Motor neuron (in vitro differentiated cells): ENCODE data around the gene CAMTA1. TPM values are rescaled to one million over a fixed set of nuclear protein-coding genes. Genes with fewer than 3 reads are reported as not detected.

ENCODE experiments used
- ATAC-seq, 8 experiments: fragments of 200-7000 bp; cut with Tn5 transposase; replicated peaks in 6 of 8; 2 replicates each; pipeline ENCODE4 v1.8.0; 2021; ENCODE audit warnings: mild to moderate bottlenecking in 8 of 8, moderate library complexity in 8 of 8
- H3K27ac ChIP-seq, 2 donors: fragments of 250-450 bp; sonication (Bioruptor Pico); 2 replicates each; pipeline ENCODE4 v1.9.0; 2021; ENCODE audit warnings: antibody characterized with exemption in 2 of 2, mild to moderate bottlenecking in 2 of 2, moderate library complexity in 1 of 2
- H3K4me1 ChIP-seq, 2 donors: fragments of 250-450 bp; sonication (Bioruptor Pico); replicated peaks in 1 of 2; 2 replicates each; pipeline ENCODE4 v1.6.1; 2021; ENCODE audit warnings: antibody characterized with exemption in 2 of 2, mild to moderate bottlenecking in 2 of 2, moderate library complexity in 1 of 2
- H3K4me3 ChIP-seq, 5 donors: fragments of 250-450 bp; sonication (Bioruptor Pico); 2 replicates each; pipeline ENCODE4 v1.9.0; 2021; ENCODE audit warnings: antibody characterized with exemption in 5 of 5, mild to moderate bottlenecking in 5 of 5, moderate library complexity in 4 of 5
- WGBS, 10 experiments: fragments of 450-650 bp; shearing (Covaris generic); methylation state at CpG; one replicate each; pipeline ENCODE4 v1.0.0; 2022; 5-methylcytosine and 5-hydroxymethylcytosine counted together
- in situ Hi-C, 9 experiments: fragments of 400-800 bp; cut with MboI; loops; one replicate each; pipeline ENCODE4 v1.15.0; 2021; ENCODE audit warnings: low sequenced_read_pairs in 9 of 9, low pct_unique_long_range_greater_than_20kb in 2 of 9; ENCODE audit not compliant: unreplicated experiment in 9 of 9
- total RNA-seq, 8 experiments: library from RNA; unstranded; fragments of 300-600 nt; gene quantifications; 2 replicates each; pipeline versions ENCODE4 v1.2.3 to v1.2.4, GENCODE V29; 2022

The CAMTA1 gene
- total RNA-seq, 8 experiments from 2014 or later = 38.5 to 145 (median 77.6) TPM

DNA sequence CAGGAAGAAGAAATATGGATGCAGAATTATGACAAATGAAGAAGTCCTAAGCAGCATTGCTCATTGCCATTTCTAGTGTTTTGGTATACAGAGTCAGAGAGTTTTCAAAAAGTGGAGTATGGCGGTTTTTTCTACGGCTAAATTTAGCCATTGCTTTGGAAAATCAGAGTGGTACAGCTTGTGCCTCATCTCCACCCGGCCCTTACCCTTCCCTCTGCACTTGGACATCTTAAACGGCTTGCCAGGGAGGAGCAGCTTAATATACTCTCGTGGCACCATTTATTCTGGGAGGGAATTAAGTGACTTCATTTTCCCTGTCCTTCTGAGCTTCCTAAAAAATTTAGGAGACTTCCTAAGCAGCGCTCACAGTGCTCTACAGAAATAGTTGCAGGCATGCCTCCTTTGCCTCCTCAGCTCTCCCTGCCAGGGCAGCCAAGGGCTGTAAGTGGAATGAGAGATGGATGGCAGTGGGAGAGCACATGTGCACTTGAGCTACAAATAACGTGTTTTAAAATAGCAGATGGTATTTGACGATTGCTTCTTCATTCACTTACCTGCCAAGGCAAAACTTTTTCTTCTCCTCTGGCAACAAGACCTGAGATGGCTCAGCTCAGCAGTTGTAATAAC is 934.3 kb downstream of the CAMTA1 start:
- no peaks in the 10 kb centered on the region for H3K4me1 ChIP-seq
- no peak for ATAC-seq
- in situ Hi-C loops = no loop called here
- WGBS, 10 experiments = 11 to 93% (median 68%) methylated on average over 1 to 8 of the region's 8 CpGs
- no peak overlapping the region for H3K27ac ChIP-seq
- H3K4me3 ChIP-seq = no peak overlapping the region

DNA sequence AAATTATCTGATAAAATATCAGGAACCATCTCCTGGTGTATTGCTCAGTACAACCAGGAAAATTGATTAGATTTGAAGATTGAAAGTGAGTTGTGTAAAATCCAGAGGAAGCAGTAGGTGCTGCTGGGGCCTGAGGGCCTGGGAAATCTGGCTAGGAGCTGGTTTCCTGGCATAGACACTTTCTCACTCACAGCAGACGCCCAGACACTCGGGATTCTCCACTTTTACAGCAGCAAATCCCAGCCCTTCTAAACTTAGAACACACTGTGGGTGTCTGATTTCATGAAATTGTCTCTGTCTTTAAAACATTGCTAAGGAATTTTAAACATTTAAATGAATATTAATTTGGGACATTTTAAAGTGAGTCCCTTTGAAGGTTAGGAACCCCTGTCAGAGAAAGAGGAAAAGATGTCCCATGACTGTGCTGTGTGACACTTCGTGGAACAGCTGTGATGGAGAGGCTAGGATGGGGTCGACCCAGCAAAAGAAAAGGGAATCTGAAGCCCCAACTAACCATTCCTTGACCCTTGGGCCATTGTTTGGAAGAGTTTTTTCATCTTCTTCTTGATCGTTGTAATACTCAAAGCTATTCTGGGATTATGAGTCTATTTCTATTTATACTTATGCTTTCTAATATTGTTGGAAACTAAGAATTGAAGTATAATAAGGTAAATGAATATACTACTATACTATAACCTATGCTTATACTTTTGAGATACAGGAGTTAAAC is 936.9 kb downstream of the CAMTA1 start:
- 0 to 75% (median 43%) methylated on average over 1 to 5 of the region's 5 CpGs for WGBS, 10 experiments
- peak in 1 of 8 experiments; percentile 37 for ATAC-seq
- H3K27ac ChIP-seq = no peak overlapping the region

DNA sequence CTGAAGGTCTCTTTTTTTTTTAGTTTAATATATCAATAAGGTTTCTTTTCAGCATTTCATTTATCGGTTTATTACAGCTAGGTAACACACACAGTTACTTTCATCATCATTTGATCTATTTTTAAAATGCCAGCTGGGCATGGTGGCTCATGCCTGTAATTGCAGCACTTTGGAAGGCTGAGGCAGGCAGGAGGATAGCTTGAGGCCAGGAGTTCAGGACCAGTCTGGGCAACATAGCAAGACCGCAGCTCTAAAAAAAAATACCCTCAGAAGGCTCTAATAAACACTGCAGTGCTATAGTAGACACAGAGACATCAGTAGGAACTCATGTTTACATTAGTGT is 937.4 kb downstream of the CAMTA1 start:
- peaks cover under 1 to 2% of the 10 kb centered on the region in 2 donors for H3K4me1 ChIP-seq
- no peak overlapping the region for H3K4me3 ChIP-seq
- in situ Hi-C loops = no loop called here
- no peak overlapping the region for H3K27ac ChIP-seq
- 48 to 100% (median 80%) methylated on average over 1 to 2 of the region's 2 CpGs for WGBS, 10 experiments
- ATAC-seq = no peak

More for the DNA sequence above, 936.9 kb downstream of the CAMTA1 start:
- in situ Hi-C loops = no loop called here
- no peaks in the 10 kb centered on the region for H3K4me1 ChIP-seq
- H3K4me3 ChIP-seq = no peak overlapping the region

DNA sequence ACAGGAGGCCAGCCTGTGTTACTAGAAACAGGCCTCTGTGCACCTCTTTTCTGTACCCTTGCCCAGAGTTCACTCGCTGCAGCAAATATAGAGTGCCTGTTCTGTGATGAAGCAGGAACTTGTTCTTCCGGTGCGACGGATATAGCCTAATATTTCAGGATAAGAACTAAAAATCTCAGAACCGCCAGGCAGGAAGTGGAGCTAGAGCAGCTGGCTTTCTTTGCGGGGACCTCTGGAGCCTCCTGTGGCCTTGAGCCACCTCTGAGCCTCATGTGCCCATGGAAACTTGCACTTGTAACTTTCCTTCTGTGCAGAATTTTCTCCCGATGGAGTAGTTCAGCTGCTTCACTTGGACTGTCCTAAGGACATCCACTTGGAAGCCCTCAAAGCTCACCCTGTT is 941.4 kb downstream of the CAMTA1 start:
- Histone ChIP-seq H3K27ac (no peak overlapping the region), H3K4me3 (no peak overlapping the region), H3K4me1 (peaks cover 10 to 18% of the 10 kb centered on the region in 2 donors)
- no peak for ATAC-seq
- WGBS, 10 experiments = 0 to 100% (median 95%) methylated on average over 1 to 7 of the region's 7 CpGs; no CpG with 5 or more reads in 1 of the 10 experiments
- in situ Hi-C loops = no loop called here

DNA sequence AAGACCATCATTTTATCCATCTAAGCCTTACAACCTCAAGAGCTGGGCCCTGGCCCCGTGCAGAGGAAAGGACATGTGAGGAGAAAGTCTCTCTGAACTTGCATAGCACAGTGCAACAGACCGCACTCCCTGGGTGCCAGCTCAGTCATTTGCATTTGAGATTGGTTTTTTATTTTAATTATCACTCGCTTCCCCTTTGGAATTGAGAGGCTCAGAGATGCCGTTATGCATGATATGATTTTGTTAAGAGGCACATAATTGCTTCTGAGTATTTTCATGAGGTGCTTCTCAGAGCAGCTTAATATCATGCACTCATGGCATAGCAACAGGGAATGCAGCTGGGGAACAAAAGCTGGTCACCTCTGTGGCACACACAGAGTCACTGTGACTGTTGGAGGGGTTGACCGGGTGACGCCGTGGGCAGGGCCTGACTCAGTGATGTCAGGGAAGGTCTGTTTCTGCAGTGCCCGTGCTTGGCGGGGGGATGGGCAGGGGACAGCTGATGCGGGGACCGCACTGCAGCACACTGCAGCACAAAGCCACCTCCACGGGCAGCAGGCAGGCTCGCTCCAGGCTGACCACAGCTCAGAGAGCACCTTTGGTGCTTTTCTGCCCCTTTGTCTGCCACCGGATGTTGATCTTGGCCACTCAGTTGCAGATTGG is 942.7 kb downstream of the CAMTA1 start:
- peak overlapping the region; percentile 33 to 64 for H3K27ac ChIP-seq
- H3K4me1 ChIP-seq = peaks cover 10 to 18% of the 10 kb centered on the region in 2 donors
- H3K4me3 ChIP-seq = no peak overlapping the region
- 0 to 100% (median 57%) methylated on average over 1 to 14 of the region's 14 CpGs; no CpG with 5 or more reads in 1 of the 10 experiments for WGBS, 10 experiments
- ATAC-seq = peak in 5 of 8 experiments; percentile 97 to 99 (median 99)
- in situ Hi-C loops = no loop called here

DNA sequence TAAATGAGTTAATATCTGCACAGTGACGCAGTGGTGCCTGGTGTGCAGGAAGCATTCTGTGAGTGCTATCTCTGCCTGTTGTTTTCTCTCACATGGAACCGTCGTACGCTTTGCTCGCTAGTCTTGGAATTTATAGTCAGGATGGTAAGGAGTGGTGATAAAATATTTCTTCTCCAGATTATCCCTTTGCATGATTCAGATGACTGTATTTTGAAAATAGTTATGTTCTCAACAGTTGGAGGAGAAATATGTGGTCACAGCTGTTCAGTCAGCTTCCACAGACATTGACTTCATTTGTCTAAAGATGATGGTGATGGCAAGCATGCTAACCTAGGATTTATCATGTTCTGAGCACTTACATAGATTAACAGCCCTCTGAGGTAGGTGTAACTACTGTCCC is 944.5 kb downstream of the CAMTA1 start:
- H3K27ac ChIP-seq = no peak overlapping the region
- WGBS, 10 experiments = 40 to 100% (median 98%) methylated on average over 1 to 5 of the region's 5 CpGs; no CpG with 5 or more reads in 3 of the 10 experiments
- peaks cover 10 to 18% of the 10 kb centered on the region in 2 donors for H3K4me1 ChIP-seq
- in situ Hi-C loops = no loop called here
- ATAC-seq = no peak
- no peak overlapping the region for H3K4me3 ChIP-seq

DNA sequence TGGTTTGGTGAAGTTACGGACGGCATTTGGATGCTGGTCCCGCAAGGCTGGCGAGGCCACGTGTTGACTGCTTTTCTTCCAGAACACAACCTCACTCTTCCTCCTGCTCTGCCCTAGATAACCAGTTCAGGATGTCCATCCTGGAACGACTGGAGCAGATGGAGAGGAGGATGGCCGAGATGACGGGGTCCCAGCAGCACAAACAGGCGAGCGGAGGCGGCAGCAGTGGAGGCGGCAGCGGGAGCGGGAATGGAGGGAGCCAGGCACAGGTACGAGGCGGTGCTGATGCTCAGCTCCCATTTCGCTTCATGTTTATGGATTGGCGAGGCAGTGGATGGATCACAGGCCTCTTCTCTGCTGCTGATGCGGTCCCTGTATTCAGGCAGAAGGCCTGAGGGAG is 947.1 kb downstream of the CAMTA1 start:
- peaks cover 10 to 18% of the 10 kb centered on the region in 2 donors for H3K4me1 ChIP-seq
- H3K4me3 ChIP-seq = no peak overlapping the region
- no peak overlapping the region for H3K27ac ChIP-seq
- 0 to 91% (median 88%) methylated on average over 1 to 19 of the region's 19 CpGs; no CpG with 5 or more reads in 3 of the 10 experiments for WGBS, 10 experiments
- in situ Hi-C loops = no loop called here
- no peak for ATAC-seq

DNA sequence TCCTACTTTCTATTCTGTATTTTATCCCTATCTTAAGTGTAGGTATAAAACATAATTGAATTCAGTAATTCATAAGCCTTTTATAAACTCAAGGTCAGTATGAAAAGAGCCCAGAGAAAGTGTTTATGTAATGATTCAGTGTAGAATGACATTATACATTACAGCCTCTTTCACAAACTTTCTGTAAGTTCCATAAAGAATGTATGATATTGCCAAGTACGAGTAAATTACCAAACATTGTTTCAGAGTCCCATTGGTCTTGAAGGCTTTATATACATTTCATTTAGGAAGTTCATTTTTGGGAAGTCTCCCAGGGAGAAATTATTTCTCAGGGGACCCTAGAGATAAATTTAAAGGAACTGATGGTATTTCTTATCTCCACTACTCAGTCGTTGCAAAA is 948.0 kb downstream of the CAMTA1 start:
- in situ Hi-C loops = no loop called here
- Histone ChIP-seq H3K4me1 (peaks cover 3 to 10% of the 10 kb centered on the region in 2 donors), H3K4me3 (no peak overlapping the region), H3K27ac (no peak overlapping the region)
- 63 to 100% (median 87%) methylated on average over 1 to 2 of the region's 2 CpGs for WGBS, 10 experiments
- ATAC-seq = no peak

DNA sequence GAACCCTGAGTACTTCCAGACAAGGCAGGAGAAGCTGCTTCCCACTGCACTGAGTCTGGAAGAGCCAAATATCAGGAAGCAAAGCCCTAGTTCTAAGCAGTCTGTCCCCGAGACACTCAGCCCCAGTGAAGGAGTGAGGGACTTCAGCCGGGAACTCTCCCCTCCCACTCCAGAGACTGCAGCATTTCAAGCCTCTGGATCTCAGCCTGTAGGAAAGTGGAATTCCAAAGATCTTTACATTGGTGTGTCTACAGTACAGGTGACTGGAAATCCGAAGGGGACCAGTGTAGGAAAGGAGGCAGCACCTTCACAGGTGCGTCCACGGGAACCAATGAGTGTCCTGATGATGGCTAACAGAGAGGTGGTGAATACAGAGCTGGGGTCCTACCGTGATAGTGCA is 952.8 kb downstream of the CAMTA1 start:
- 65 to 100% (median 91%) methylated on average over 1 to 6 of the region's 6 CpGs; no CpG with 5 or more reads in 3 of the 10 experiments for WGBS, 10 experiments
- ATAC-seq = no peak
- in situ Hi-C loops = no loop called here
- H3K27ac ChIP-seq = no peak overlapping the region
- no peak overlapping the region for H3K4me3 ChIP-seq
- no peaks in the 10 kb centered on the region for H3K4me1 ChIP-seq

DNA sequence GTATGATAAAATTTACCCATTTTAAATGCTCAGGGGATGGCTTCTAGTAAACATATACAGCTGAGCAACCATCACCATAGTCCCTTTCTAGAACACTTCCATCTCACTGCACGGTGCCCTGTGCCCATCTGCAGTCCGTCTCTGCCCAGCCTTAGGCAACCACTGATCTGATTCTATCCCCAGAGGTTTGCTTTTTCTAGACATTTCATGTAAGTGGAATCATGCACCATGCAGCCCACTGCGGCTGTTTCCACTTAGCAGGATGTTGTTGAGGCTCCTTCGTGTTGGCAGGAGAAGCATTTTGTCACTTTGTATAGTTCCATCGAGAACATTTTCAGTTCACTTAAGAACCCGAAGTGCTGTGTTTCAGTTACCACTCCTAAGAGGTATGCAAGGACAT is 958.1 kb downstream of the CAMTA1 start:
- WGBS, 10 experiments = 3 to 100% (median 97%) methylated on average over 1 to 6 of the region's 6 CpGs; no CpG with 5 or more reads in 1 of the 10 experiments
- H3K27ac ChIP-seq = no peak overlapping the region
- no peak overlapping the region for H3K4me3 ChIP-seq
- no peaks in the 10 kb centered on the region for H3K4me1 ChIP-seq
- in situ Hi-C loops = loop anchor here in 1 of 9 experiments (10.0 kb wide), 1 partner anchor 69 kb away; no protein-coding TSS in a partner anchor
- no peak for ATAC-seq

DNA sequence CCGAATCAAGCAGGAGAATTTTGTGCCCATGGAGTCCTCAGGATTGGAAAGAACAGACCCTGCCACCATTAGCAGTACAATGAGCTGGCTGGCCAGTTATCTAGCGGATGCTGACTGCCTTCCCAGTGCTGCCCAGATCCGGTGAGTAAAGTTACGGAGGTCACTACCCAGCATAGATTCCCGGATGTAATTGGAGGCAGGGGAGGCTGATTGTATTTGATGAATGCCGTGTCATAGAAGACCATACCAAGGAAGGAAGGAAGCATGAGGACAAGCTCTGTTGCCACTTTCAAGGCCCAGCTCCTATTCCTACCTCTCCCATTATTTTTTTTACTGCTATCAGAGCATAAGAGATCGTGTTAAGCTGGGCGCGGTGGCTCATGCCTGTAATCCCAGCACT is 959.6 kb downstream of the CAMTA1 start:
- H3K27ac ChIP-seq = no peak overlapping the region
- H3K4me1 ChIP-seq = no peaks in the 10 kb centered on the region
- in situ Hi-C loops = loop anchor here in 1 of 9 experiments (10.0 kb wide), 1 partner anchor 70 kb away; no protein-coding TSS in a partner anchor
- ATAC-seq = no peak
- 20 to 100% (median 93%) methylated on average over 1 to 7 of the region's 9 CpGs; no CpG with 5 or more reads in 1 of the 10 experiments for WGBS, 10 experiments
- no peak overlapping the region for H3K4me3 ChIP-seq

DNA sequence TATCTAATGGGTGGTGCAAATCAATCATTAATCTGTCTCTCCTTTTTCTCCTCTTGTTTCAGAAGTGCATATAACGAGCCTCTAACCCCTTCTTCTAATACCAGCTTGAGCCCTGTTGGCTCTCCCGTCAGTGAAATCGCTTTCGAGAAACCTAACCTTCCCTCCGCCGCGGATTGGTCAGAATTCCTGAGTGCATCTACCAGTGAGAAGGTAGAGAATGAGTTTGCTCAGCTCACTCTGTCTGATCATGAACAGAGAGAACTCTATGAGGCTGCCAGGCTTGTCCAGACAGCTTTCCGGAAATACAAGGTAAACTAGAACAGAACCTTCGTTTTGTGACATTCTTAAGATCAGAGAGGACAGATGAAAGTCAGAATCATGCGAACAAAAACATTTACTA is 960.5 kb downstream of the CAMTA1 start:
- no peak for ATAC-seq
- Histone ChIP-seq H3K4me1 (no peaks in the 10 kb centered on the region), H3K4me3 (no peak overlapping the region), H3K27ac (no peak overlapping the region)
- WGBS, 10 experiments = 17 to 100% (median 88%) methylated on average over 1 to 10 of the region's 10 CpGs
- in situ Hi-C loops = loop anchor here in 1 of 9 experiments (10.0 kb wide), 1 partner anchor 71 kb away; no protein-coding TSS in a partner anchor

DNA sequence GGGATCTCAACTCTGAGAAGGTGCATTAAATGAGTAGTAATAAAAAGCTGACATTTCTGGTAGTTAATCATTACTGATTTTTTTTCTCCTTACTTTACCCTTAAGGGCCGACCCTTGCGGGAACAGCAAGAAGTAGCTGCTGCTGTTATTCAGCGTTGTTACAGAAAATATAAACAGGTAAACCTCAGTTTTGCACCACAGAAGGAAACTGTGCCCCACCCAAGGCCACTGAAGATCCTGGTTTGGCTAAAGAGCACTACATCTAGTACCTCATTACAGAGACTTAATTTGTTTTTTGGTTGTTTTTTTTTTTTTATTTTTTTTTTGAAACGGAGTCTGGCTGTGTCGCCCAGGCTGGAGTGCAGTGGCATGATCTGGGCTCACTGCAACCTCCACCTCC is 962.4 kb downstream of the CAMTA1 start:
- whole genome bisulfite sequencing, 10 experiments = 73 to 100% (median 99%) methylated on average over 1 to 5 of the region's 5 CpGs
- no peak overlapping the region for H3K4me3 ChIP-seq
- H3K4me1 ChIP-seq = peaks cover 4 to 6% of the 10 kb centered on the region in 2 donors
- H3K27ac ChIP-seq = no peak overlapping the region
- no peak for ATAC-seq
- in situ Hi-C loops = loop anchor here in 1 of 9 experiments (10.0 kb wide), 1 partner anchor 73 kb away; no protein-coding TSS in a partner anchor
